Activated T-helper 1 cell treated with anti-CD3 and anti-CD28 coated beads, Interleukin-12 subunit alpha, Interleukin-12 subunit beta, Interleukin-2, Interleukin-4 antibody, amounts not matched to agents 30 ng/mL and 10 ng/mL and 1 ng/mL, durations not matched to agents 14 hours and 24 hours and 36 hours (primary cell): ENCODE results near the gene RWDD4. TPM values are rescaled to one million over a fixed set of nuclear protein-coding genes. Genes with fewer than 3 reads are reported as not detected.

Source experiments
- DNase-seq: peaks from one replicate; pipeline ENCODE4 v3.0.0; 2021; ENCODE audit warnings: low spot score
- H3K27ac Mint-ChIP-seq: one replicate; pipeline ENCODE4 v1.8.0; 2021; ENCODE audit warnings: mild to moderate bottlenecking, mixed read lengths
- H3K27me3 Mint-ChIP-seq: one replicate; pipeline ENCODE4 v1.8.0; 2022; ENCODE audit warnings: mild to moderate bottlenecking, moderate library complexity, mixed read lengths; ENCODE audit not compliant: insufficient read depth
- H3K36me3 Mint-ChIP-seq: one replicate; pipeline ENCODE4 v1.8.0; 2021; ENCODE audit warnings: low read depth, mixed read lengths
- H3K4me1 Mint-ChIP-seq: one replicate; pipeline ENCODE4 v1.8.0; 2021; ENCODE audit warnings: low read depth, mixed read lengths
- H3K4me3 Mint-ChIP-seq: one replicate; pipeline ENCODE4 v1.8.0; 2021; ENCODE audit warnings: mild to moderate bottlenecking, moderate library complexity, mixed read lengths
- H3K9me3 Mint-ChIP-seq: one replicate; pipeline ENCODE4 v1.8.0; 2021; ENCODE audit warnings: mixed read lengths
- intact Hi-C: fragments of 100-400 bp; cut with micrococcal nuclease; formaldehyde crosslinking; loops from one replicate; pipeline ENCODE4 v1.15.1; 2024
- total RNA-seq: library from RNA; stranded (reverse); gene quantifications from 2 replicates; pipeline ENCODE4 v1.2.3, GENCODE V29; 2022

The RWDD4 gene
- total RNA-seq, 1 donor from 2014 or later = 24.2 TPM

DNA sequence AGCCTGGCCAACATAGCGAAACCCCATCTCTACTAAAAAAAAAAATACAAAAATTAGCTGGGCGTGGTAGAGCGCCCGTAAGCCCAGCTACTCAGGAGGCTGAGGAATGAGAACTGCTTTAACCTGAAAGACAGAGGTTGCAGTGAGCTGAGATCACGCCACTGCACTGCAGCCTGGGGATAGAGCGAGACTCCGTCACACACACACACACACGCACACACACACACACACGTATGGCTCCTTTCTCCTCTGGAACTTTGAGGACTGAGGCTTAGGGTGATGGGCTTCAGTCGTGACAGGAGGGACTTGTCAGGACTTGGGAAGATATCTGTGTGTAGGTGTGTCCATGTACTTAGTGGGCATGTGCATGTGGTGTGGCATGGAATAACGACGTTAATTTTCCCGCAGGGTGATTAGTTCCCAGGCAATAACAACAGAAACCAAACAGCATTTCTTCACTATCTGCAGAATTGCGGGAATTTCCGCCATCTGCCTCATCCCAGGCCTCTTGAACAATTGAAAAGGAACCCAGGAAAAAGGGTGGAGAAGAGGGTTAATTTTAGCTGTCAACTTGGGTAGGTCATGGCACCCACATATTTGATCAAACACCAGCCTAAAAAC lies 47.7 kb downstream of the RWDD4 start:
- no peak for DNase-seq
- H3K4me1 Mint-ChIP-seq = no peaks in the 10 kb centered on the region
- H3K27me3 Mint-ChIP-seq = peaks cover 11% of the 10 kb centered on the region
- H3K9me3 Mint-ChIP-seq = no peaks in the 10 kb centered on the region
- intact Hi-C loops = no loop called here
- no peaks in the 10 kb centered on the region for H3K36me3 Mint-ChIP-seq
- no peak overlapping the region for H3K27ac Mint-ChIP-seq
- no peak overlapping the region for H3K4me3 Mint-ChIP-seq

DNA sequence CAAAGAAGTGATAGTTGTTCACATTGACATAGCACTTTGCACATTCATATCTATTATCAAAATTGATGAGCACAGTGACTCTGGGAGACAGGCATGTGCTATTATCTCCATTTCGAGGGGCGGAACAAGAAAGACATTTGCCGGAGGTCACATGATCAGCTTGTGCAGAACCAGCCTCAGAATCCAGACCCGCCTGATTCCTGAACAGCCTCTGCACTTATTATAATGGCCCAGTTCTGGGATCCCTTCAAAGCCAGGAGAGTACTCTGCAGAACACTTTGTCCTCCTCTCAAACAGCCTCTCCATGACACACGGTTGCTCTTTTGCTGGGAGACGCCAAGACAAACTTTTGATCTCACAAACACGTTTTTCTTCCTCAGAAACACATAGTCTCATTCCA lies 48.4 kb downstream of the RWDD4 start:
- Mint-ChIP-seq H3K27me3 (peaks cover 11% of the 10 kb centered on the region), H3K4me1 (no peaks in the 10 kb centered on the region), H3K9me3 (no peaks in the 10 kb centered on the region), H3K36me3 (no peaks in the 10 kb centered on the region), H3K27ac (no peak overlapping the region), H3K4me3 (no peak overlapping the region)
- DNase-seq = no peak
- intact Hi-C loops = no loop called here

DNA sequence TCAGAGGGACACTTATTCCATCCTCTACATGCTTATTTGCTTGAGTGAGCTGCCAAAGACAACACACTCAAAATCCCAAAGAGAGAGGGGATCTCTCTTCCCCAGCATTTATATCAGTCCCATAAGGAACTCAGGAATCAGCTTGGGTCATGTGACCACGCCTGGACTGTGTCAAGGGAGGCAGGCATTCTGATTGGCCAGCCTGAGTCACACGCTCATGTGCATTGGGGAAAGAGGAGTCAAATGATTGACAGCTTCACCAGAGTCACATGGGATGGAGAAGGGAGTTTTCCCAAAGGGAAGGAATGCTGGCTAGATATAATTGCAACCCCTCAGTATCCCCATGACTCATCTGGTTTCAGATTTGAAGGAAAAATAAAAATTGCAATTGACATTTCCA lies 49.0 kb downstream of the RWDD4 start:
- Mint-ChIP-seq H3K27ac (no peak overlapping the region), H3K36me3 (no peaks in the 10 kb centered on the region), H3K27me3 (peaks cover 9% of the 10 kb centered on the region), H3K4me1 (no peaks in the 10 kb centered on the region), H3K9me3 (no peaks in the 10 kb centered on the region), H3K4me3 (no peak overlapping the region)
- intact Hi-C loops = no loop called here
- DNase-seq = no peak

GRCh38 chr4:183609151-183609550 lies 49.8 kb downstream of the RWDD4 start:
- H3K27me3 Mint-ChIP-seq = peaks cover 1% of the 10 kb centered on the region
- no peak overlapping the region for H3K27ac Mint-ChIP-seq
- H3K9me3 Mint-ChIP-seq = no peaks in the 10 kb centered on the region
- DNase-seq = no peak
- intact Hi-C loops = no loop called here
- H3K4me3 Mint-ChIP-seq = no peak overlapping the region
- H3K4me1 Mint-ChIP-seq = no peaks in the 10 kb centered on the region
- no peaks in the 10 kb centered on the region for H3K36me3 Mint-ChIP-seq

- Mint-ChIP-seq H3K36me3 (no peaks in the 10 kb centered on the region), H3K9me3 (no peaks in the 10 kb centered on the region), H3K27me3 (no peaks in the 10 kb centered on the region), H3K4me1 (no peaks in the 10 kb centered on the region), H3K27ac (no peak overlapping the region), H3K4me3 (no peak overlapping the region)
- intact Hi-C loops = no loop called here
- DNase-seq = no peak
Measured at GRCh38 chr4:183607894-183608293, 51.1 kb downstream of the RWDD4 start.

GRCh38 chr4:183602557-183603027 lies 56.4 kb downstream of the RWDD4 start:
- H3K36me3 Mint-ChIP-seq = no peaks in the 10 kb centered on the region
- peaks cover 8% of the 10 kb centered on the region for H3K27me3 Mint-ChIP-seq
- H3K27ac Mint-ChIP-seq = no peak overlapping the region
- no peaks in the 10 kb centered on the region for H3K9me3 Mint-ChIP-seq
- H3K4me1 Mint-ChIP-seq = no peaks in the 10 kb centered on the region
- intact Hi-C loops = loop anchor here (1.0 kb wide), 1 partner anchor 130 kb away; no protein-coding TSS in a partner anchor
- no peak for DNase-seq
- H3K4me3 Mint-ChIP-seq = no peak overlapping the region

DNA sequence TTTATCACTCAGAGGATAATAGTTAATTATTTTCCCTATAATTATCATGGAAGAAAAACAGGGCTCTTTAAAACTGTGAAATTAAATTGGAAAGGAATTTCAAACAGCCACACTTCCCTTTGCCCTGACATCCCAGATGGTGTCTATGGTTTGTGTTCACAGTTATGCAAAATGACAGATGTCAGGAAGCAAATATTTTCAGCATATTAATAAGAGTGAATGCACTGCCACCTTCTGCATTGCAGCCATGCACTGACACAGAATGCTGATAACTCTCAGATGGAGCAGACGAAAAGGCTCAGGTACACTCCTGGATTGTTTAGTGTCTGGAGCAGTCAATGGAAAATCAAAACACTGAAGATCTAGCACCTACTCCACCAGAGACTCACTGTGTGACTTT lies 57.6 kb downstream of the RWDD4 start:
- H3K27me3 Mint-ChIP-seq = peaks cover 8% of the 10 kb centered on the region
- no peak overlapping the region for H3K27ac Mint-ChIP-seq
- H3K9me3 Mint-ChIP-seq = no peaks in the 10 kb centered on the region
- H3K4me1 Mint-ChIP-seq = no peaks in the 10 kb centered on the region
- no peak overlapping the region for H3K4me3 Mint-ChIP-seq
- no peak for DNase-seq
- no peaks in the 10 kb centered on the region for H3K36me3 Mint-ChIP-seq
- intact Hi-C loops = no loop called here

- no peak overlapping the region for H3K27ac Mint-ChIP-seq
- H3K36me3 Mint-ChIP-seq = no peaks in the 10 kb centered on the region
- peaks cover 10% of the 10 kb centered on the region for H3K27me3 Mint-ChIP-seq
- no peaks in the 10 kb centered on the region for H3K4me1 Mint-ChIP-seq
- DNase-seq = no peak
- no peaks in the 10 kb centered on the region for H3K9me3 Mint-ChIP-seq
- intact Hi-C loops = no loop called here
- H3K4me3 Mint-ChIP-seq = no peak overlapping the region
Measured at GRCh38 chr4:183600189-183600685, 58.7 kb downstream of the RWDD4 start.

- Mint-ChIP-seq H3K9me3 (no peaks in the 10 kb centered on the region), H3K4me1 (no peaks in the 10 kb centered on the region), H3K4me3 (no peak overlapping the region), H3K27ac (no peak overlapping the region), H3K36me3 (no peaks in the 10 kb centered on the region), H3K27me3 (peaks cover 12% of the 10 kb centered on the region)
- no peak for DNase-seq
- intact Hi-C loops = no loop called here
Measured at GRCh38 chr4:183599690-183600089, 59.3 kb downstream of the RWDD4 start.

- Mint-ChIP-seq H3K9me3 (no peaks in the 10 kb centered on the region), H3K27me3 (peaks cover 12% of the 10 kb centered on the region), H3K36me3 (no peaks in the 10 kb centered on the region), H3K4me1 (no peaks in the 10 kb centered on the region), H3K27ac (no peak overlapping the region), H3K4me3 (no peak overlapping the region)
- DNase-seq = no peak
- intact Hi-C loops = no loop called here
Measured at GRCh38 chr4:183599284-183599683, 59.7 kb downstream of the RWDD4 start.

DNA sequence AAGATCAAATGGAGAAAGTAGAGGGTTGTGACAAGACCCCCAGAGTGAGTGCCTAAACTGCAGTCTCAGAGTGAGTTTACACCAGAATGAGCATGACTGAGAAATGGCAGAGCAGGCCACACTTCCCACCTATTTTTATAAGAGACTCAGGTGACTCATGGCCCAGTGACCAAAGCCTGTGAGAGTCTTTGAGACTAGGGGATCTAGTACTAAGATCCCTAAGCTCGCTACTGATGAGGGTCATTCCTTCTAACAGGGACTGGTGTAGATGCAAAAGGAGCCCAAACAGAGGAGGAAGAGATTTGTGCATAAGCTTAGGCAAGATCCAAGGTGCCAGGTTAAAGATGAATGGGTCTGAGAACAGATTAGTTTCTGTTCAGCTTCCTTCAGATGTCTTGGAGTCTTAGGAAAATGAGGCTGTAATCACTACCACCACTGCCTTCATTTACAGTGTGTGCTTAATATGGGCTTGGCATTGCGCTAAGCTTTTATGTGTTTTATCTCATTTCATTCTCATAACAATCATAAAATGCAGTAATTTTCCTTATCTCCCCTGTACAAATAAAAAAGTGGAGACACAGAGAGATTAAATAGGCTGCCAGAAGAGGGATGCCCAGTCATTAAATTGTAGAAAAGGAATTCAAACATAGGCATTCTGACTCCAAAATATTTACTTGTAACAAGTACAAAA lies 62.8 kb downstream of the RWDD4 start:
- Mint-ChIP-seq H3K4me3 (no peak overlapping the region), H3K27ac (no peak overlapping the region), H3K9me3 (no peaks in the 10 kb centered on the region), H3K27me3 (peaks cover 11% of the 10 kb centered on the region), H3K36me3 (no peaks in the 10 kb centered on the region), H3K4me1 (no peaks in the 10 kb centered on the region)
- intact Hi-C loops = no loop called here
- no peak for DNase-seq

DNA sequence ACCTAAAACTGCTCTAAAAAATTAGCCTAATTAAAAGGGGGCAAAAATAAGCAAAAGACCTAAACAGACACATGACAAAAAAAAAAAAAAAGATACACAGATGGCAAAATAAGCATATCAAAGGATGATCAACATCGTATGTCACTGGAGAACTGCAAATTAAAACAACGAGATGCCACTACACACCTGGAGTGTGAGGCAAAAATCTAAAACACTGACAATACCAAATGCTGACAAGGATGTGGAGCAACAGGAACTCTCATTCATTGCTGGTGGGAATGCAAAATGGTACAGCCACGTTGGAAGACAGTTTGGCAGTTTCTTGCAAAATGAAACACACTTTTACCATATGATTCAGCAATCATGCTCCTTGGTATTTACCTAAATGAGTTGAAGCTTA lies 64.2 kb downstream of the RWDD4 start:
- Mint-ChIP-seq H3K9me3 (no peaks in the 10 kb centered on the region), H3K27me3 (peaks cover 11% of the 10 kb centered on the region), H3K4me3 (no peak overlapping the region), H3K36me3 (no peaks in the 10 kb centered on the region), H3K27ac (no peak overlapping the region), H3K4me1 (no peaks in the 10 kb centered on the region)
- intact Hi-C loops = no loop called here
- DNase-seq = no peak

DNA sequence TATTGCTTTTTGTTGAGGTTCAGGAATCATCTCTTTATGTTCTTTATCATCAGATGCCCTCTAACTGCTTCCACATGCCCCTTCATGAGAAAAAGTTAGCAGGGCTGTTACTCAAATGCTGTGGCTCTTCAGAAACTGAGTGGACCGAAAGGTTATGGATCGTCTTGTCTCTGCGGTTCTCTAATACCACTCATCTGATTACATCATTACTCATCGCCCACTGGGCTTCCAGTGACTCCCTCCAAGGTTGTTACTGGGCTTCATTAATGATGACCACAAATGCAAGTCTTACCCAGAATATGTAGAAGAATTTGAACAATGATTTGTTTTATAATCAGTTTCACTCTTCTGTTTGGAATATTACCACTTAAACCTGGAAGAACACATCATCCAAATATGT lies 67.7 kb downstream of the RWDD4 start:
- no peak overlapping the region for H3K4me3 Mint-ChIP-seq
- H3K36me3 Mint-ChIP-seq = no peaks in the 10 kb centered on the region
- H3K4me1 Mint-ChIP-seq = no peaks in the 10 kb centered on the region
- H3K27ac Mint-ChIP-seq = no peak overlapping the region
- peaks cover 5% of the 10 kb centered on the region for H3K27me3 Mint-ChIP-seq
- intact Hi-C loops = no loop called here
- H3K9me3 Mint-ChIP-seq = no peaks in the 10 kb centered on the region
- no peak for DNase-seq
